COLO829 (cell line): ENCODE data around the gene GALNT12.
A peak's percentile ranks its signal among the peaks of the same experiment; 100 is the strongest.

Experiments used
- DNase-seq: peaks from one replicate; pipeline ENCODE4 v3.0.0; 2012; ENCODE audit warnings: low spot score

GALNT12 gene

DNA sequence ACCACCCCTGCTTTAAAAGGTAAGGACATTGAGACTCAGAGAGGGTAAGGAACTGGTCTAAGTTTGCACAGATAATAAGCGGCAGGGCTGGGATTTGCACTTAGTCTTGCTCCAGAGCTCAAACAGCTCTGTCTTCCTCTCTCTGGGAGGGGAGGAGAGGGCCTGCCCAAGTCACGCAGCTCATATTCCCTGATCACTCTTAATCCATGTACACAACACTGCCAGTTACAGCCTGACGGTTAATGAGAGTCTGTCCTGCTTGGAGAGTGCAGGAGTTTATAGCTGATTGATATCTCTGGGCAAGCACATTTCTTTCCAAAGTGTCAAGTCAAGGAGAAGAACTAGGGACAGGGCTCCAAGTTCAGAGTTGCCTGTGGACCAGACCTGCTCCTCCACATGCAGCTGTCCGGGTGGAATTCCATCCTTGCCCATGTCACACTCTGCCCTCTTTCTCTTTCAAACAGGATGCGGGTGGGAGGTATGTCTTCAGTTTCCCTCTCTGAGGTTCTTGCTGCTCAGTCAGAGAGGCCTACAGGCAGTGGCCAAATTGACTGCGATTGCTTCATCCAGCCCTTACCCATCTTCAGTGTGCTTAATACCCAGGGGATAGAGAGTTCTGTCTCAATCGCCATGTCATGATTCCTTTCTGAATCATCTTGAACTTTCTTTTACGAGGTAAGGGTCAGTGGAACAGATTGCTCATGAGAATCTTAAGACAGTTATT is 54.5 kb downstream of the GALNT12 start:
- DNase-seq, result peak; percentile 49

- DNase-seq, result no peak
These were observed 55.5 kb downstream of the GALNT12 start for GRCh38 chr9:98862936-98863335.

- no peak for DNase-seq
These were observed 57.1 kb downstream of the GALNT12 start for GRCh38 chr9:98864281-98865174.

DNA sequence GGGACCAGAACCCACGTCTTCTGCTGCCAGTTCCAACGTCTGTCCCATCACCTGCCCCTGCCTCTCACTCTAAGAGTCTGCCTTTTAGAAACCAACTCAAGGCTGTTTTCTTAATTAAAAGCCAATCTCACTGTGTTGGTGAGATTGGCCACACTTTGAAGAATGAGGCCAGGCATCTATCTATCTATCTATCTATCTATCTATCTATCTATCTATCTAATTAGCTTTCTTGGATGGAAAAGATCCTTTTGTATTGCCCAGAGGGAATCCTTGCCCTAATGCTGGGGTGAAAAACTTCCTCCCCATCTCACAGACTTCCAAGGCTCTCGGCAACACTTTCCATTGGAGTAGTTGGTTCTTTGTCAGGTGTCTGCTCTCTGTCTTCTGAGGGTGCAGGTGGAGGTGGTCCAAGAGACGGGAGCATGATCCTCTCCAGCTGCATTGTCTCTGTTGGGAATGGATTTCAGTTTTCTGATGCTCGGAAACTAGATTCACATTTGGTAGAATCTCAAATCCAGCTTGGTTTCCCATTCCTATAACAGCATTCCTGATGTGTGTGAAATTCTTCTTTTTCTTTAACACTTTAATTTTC is 57.9 kb downstream of the GALNT12 start:
- no peak for DNase-seq

DNA sequence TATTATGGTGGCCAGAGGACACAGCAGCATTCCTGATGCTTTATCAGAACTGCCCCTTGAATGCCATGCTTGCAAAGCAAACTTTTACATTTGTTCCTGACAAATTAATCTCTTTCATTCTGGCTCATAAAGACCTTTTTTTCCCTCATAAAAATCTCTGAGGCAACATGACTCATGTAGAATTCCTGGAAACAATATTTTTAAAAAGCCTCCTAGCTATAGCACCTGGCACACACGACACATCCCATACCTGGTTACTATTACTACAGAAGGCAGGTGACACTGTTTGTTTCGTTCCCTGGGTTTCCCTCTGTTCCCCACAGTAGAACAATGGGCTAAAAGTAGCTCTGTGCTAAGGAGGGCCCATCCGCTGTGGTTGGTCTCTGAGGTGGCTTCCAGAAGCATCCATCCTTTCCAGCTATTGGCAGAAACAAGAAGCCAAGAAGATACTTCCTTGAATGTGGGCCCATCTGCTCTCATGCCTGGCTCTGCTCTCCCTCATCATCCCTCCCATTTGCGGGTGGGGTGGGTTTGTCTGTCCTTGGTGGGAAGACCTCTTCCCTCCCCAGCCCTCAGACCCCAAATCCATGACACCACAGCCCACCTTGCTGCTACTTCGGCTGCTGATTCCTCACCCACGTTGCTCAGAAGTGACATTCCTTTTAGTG is 59.1 kb downstream of the GALNT12 start:
- DNase-seq, result peak; percentile 35

DNA sequence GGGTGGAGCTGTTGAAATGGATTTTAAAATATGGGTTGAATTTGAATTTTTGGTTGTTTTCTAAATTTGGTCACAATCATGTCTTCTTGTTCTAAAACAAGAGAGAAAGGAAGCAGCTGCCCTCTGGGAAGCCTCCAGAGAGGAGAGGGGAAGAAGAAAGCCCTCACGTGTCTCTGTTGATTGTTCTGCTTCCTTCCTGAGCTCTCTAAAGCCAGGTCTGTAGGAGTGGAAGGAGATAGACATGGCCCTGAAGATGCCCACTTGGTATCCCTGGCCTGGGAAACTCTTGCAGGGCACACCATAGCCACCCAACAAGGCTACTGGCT is 59.6 kb downstream of the GALNT12 start:
- no peak for DNase-seq

DNA sequence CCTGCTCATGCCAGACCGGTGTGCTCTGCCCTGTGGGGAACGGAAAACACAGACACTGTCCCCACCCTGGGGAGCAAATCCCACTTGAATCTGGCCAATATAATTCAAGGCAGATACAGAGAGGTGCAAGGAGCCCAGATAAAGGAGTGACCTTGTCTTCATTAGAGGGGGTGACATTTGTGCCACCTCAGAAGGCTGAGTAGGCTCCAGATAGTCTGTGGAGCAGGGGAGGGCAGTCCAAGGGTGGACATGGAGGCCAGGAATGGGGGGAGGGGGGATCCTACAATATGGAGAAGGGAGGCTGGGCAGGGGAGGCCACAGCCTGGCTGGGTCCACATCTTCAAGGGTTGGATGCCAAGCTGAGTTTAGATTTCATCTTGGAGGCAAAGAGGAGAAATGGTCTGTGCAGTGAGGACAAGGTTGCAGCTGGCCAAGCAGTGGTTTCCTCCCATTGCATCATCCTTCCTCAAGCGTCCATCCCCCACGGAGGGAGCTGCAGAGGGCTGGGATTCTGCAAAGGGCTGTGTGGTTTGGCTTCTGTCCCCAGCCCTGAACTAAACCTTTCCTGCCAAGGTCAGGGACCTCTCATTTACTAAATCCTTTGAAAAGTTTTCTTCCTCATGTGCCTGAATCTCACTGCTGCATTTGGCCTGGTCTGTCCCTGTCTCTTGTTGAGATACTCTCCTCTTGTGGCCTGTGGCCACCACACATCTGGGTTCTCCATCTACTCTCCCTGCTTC is 60.1 kb downstream of the GALNT12 start:
- no peak for DNase-seq

DNA sequence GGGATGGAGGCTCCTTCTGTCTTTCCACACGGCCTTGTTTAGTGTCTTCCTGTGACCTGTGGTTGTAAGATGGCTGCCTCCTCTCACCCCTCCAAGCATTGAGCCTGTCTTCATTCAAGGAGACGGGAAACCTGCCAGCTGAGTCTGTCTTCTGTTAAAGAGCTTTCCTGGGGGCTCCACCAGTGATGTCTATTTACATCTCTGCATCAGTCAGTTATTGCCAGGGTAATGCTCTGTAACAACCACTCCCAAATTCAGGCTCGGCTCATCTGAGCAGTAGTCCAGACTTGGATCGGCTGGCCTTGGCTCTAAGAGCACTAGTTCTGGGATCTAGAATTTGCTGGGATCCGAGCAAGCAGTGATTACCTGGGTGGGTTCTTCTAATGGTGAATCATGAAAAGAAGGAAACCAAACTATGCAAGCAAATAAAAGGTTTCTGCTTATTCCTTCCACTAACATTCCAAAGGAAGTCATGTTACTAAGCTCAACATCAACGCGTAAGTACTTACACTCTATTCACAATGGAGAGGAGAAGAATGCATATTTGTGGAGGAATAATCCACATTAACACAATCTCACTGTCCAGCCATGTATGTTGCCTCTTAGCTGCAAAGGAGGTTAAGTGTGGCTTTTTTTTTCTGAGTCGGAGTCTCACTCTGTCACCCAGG is 61.7 kb downstream of the GALNT12 start:
- no peak for DNase-seq

DNA sequence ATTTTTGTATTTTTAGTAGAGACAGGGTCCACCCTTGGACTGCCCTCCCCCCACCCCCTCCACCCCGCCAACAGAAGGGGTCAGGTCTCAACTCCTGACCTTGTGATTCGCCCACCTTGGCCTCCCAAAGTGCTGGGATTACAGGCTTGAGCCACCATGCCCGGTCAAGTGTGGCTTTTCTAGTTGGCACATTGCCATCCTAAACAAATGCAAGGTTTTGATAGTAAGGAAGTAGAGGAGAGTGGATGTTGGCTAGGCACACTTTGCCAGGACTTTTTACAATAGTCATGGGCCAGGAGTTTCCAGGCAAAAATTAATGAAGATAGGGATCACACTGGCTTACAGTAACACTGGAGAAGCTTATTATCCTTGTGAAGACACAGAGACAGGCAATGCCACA is 62.4 kb downstream of the GALNT12 start:
- no peak for DNase-seq

- no peak for DNase-seq
These were observed 63.5 kb downstream of the GALNT12 start for GRCh38 chr9:98870782-98871557.

DNA sequence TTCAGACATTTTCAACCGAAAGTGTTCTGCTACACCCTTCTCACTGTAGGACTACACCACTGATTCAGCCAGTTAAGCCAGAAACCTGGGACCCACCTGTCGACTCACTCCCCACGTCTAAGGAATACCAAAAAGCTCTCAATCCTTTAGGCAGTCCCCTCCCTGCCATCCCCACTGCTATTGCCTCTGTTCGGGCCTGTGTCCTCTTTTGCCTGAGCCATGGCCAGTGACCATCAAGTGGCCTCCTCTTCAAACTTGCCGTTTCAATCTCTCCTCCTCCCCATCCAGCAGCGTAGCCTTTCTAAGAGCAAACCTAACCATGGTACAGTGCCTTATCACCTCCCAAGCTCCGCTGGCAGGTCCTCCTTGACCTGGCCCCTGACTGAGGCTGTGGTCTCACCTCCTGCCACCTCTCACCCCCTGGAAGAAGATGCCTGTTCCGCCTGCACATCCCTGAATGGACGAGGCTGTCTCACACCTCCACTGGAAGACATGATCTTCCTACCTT is 64.1 kb downstream of the GALNT12 start:
- DNase-seq, result no peak

GRCh38 chr9:98873526-98873925 is 66.1 kb downstream of the GALNT12 start:
- no peak for DNase-seq

GRCh38 chr9:98873951-98874371 is 66.5 kb downstream of the GALNT12 start:
- DNase-seq, result no peak

- no peak for DNase-seq
These were observed 67.3 kb downstream of the GALNT12 start for GRCh38 chr9:98874721-98875255.

- no peak for DNase-seq
These were observed 68.1 kb downstream of the GALNT12 start for GRCh38 chr9:98875536-98875935.

GRCh38 chr9:98877311-98877710 is 69.8 kb downstream of the GALNT12 start:
- no peak for DNase-seq

- no peak for DNase-seq
These were observed 71.9 kb downstream of the GALNT12 start for GRCh38 chr9:98879094-98879962.

- no peak for DNase-seq
These were observed 72.5 kb downstream of the GALNT12 start for GRCh38 chr9:98879963-98880310.
